GM18505 (cell line): ENCODE data around the gene BAIAP3.

ENCODE experiments used
- ATAC-seq: cut with Tn5 transposase; IDR thresholded peaks from one replicate; pipeline ENCODE4 v1.9.1; 2021; ENCODE audit not compliant: unreplicated experiment
- POLR2A ChIP-seq: IDR thresholded peaks from 4 replicates; pipeline ENCODE4 v1.6.1; 2011; ENCODE audit warnings: borderline replicate concordance; ENCODE audit not compliant: insufficient read depth, insufficient read length; ENCODE audit errors: extremely low read depth

BAIAP3 gene

GRCh38 chr16:1330260-1330914 is 3.1 kb upstream of the BAIAP3 start:
- ATAC-seq: no peak
- TF ChIP-seq POLR2A: no peak

DNA sequence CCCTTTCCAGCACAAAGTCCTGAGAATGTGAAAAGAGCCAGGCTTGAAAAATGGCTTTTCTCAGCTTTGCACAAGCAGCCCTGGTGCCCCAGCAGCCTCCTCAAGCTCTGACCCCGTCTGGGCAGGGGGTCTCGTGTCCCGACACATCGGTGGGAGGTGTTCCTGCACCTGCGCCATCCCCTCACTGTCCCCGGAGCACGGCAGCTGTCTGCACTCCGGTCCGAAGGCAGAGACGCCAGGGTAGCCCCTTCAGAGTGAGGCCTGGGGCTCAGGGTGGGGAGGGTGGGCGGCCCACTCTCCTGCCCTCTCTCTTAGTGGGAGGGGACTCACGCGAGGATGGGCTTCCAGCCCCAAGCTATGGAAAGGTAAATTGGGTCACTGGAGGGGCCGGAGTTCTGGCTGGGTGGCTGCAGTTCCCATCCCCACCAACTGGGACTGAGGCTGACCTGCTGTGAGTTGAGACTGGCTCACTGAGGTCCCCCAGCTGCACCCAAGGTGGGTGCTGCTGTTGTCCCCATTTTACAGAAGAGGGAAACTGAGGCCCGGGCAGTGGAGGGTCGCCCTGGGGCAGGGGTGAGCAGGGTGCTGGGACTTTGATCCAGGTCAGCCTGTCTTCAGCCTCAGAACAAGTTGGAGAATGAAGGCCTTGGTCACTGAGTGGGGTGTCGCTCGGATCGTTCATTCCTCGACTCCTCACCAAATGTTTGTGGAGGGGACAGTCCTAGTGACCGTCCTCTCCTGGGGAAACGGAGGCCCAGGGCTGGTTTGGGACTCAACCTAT is 2.3 kb upstream of the BAIAP3 start:
- no peak for ATAC-seq
- no peak for TF ChIP-seq POLR2A

- ATAC-seq: no peak
- TF ChIP-seq POLR2A: peak; percentile 16
Measured at GRCh38 chr16:1331712-1332617, 1.5 kb upstream of the BAIAP3 start.

DNA sequence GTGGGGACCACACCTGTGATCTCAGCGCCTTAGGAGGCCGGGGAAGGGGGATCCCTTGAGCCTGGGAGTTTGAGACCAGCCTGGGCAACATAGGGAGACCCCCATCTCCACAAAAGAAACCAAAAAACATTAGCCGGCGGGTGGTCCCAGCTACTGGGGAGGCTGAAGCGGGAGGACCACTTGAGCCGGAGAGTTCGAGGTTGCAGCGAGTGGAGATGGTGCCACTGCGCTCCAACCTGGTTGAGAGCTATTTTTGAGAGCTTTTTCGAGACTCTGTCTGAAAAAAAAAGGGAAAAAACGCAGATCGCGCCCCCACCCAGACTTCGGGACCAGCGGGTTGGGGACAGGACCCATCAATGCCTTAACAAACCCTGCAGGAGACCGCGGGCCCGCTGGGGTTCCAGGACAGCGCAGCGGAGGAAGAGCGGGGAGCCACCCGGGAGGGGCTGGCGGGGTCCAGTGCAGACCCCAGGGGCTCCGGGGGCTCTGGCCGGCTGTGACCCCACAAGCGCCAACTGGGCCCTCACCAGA is 762 bp upstream of the BAIAP3 start:
- ATAC-seq: no peak
- no peak for TF ChIP-seq POLR2A

DNA sequence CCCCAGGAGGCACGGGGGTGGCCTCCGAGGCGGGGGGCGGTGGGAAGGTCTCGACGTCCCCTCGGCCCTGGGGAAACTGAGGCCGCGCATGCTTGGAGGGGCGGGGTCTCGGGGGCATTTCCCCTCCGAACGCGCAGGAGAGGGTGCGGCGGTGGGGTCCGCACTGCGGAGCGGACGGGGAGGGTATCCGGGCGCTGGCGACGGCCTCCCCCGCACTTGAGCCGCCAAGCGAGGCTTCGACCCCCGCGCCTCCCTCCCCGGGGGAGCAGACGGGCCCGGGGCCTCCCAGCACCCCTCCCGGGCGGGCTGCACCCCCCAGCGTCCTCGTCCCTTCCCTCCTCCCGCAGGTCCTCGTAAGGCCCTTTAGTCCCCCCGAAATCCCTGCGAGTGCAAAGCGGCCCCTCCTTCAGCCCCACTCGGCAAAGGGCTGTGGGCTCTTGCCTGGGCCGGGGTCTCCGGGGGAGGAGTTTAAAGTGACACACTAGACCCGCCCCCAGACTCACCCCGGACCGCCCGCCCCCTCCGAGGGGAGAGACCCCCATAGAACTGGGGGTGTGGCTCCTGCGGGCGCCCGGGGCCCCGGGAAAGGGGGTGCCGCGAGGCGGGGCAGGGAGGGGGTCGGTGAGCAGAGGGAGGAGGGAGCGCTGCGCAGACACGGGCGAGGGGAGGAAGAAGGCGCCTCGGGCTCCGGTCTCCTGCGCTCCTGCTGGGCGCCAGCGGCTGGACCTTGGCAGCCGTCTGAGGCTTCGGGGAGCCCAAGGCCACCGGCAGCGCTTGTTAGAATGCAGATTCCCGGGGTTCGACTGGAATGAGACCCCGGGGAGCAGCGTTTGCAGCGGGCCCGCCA is 632 bp downstream of the BAIAP3 start:
- no peak for TF ChIP-seq POLR2A
- no peak for ATAC-seq

DNA sequence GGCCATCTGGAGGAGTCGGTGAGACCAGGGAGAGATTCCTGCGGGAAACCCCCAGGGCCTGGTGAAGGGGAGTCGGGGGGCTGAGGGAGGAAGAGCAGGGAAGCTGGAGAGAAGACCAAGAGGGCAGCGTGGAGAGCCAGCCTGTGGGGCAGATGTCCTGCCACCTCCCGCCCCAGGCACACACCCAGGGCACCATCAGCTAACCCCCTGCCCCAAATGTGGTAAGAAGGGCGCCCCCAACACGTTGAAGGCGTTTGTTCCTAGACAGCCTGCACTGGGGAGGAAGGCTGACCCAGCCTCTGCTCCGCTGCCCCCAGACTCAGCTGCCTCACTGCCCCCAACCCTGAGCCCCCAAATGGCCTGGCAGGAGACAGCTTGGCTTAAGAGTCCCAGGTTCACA is 1.3 kb downstream of the BAIAP3 start:
- ATAC-seq: no peak
- no peak for TF ChIP-seq POLR2A

GRCh38 chr16:1335211-1335971 is 1.9 kb downstream of the BAIAP3 start:
- no peak for ATAC-seq
- TF ChIP-seq POLR2A: no peak

GRCh38 chr16:1335996-1336395 is 2.6 kb downstream of the BAIAP3 start:
- no peak for TF ChIP-seq POLR2A
- ATAC-seq: no peak

DNA sequence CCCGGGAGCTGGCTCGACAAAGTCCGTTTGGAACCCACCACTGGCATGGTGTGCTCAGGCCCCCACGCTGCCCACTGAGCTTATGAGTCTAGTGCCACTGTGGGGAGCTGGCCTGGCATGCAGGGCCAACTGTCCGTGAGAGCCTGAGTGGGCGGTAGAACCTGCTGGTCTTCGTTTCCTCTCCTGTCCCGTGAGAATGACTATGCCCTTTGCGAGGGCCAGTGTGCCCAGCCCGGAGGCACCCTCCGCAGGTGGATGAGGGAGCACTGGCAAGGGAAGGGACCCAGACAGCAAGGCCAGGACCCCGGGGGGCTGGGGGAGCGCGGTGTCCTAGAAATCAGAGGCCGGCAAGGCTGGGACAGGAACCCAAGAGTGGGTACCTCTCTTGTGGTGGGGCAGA is 3.2 kb downstream of the BAIAP3 start:
- TF ChIP-seq POLR2A: no peak
- ATAC-seq: no peak

GRCh38 chr16:1337486-1337885 is 4.0 kb downstream of the BAIAP3 start:
- ATAC-seq: no peak
- TF ChIP-seq POLR2A: no peak

DNA sequence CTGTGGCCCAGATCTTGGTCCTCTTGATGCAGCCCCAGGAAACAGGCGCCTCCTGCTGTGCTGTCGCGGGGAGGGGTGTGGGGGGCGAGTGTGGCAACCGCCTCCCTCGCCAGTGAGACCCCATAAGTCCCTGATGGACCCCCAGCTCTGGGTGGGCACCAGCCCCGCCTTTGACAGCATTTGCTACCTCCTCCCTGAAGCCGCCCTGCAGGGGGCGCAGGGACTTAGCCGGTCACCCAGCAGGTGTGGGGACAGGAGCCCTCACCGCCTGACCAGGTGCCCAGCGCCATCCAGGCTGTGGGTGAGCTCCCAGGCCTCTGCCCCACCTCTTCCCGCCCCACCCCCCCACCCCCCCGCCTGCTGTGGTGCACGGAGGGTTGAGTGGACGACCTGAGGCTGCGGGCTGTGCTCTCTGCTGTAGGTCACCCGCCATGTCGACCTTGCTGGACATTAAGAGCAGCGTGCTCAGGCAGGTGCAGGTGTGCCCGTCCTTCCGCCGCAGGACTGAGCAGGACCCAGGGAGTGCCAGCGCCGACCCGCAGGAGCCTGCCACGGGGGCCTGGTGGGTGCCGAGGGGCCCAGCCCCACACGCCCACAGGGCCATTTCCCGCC is 4.8 kb downstream of the BAIAP3 start:
- no peak for TF ChIP-seq POLR2A
- ATAC-seq: no peak
